CD4-positive, alpha-beta T cell treated with Interleukin-1 beta for 1 hour (primary cell): ENCODE data around the gene MFSD11.
"Not testable (repeated sequence)": the region's sequence is repeated elsewhere in the genome, so short reads cannot be mapped to it uniquely, and the experiment has no call there.

Experiments
- DNase-seq, 2 donors: peaks; one replicate each; pipeline ENCODE4 v3.0.0-alpha.2; 2020 to 2022

Gene MFSD11

GRCh38 chr17:76709077-76709950, 28.6 kb upstream of the MFSD11 start:
- DNase-seq = no peak

GRCh38 chr17:76709951-76710862, 27.7 kb upstream of the MFSD11 start:
- not testable (repeated sequence) for DNase-seq

- peak; percentile 62 to 64 for DNase-seq
Measured at GRCh38 chr17:76710863-76711611, 26.9 kb upstream of the MFSD11 start, which contains the start of gene MXRA7. Gene MXRA7 (minus strand): TSS chr17:76710965. CDS start chr17:76710946, 19 bp downstream.

- DNase-seq = not testable (repeated sequence)
Measured at GRCh38 chr17:76712321-76712720, 25.6 kb upstream of the MFSD11 start.

GRCh38 chr17:76713765-76714164, 24.2 kb upstream of the MFSD11 start:
- no peak for DNase-seq

GRCh38 chr17:76714336-76714735, 23.6 kb upstream of the MFSD11 start:
- DNase-seq = no peak

- peak; percentile 64 to 80 for DNase-seq
Measured at GRCh38 chr17:76714822-76715495, 23.0 kb upstream of the MFSD11 start.

- no peak for DNase-seq
Measured at GRCh38 chr17:76715496-76715830, 22.5 kb upstream of the MFSD11 start.

- peak; percentile 85 to 88 for DNase-seq
Measured at GRCh38 chr17:76716146-76716838, 21.6 kb upstream of the MFSD11 start.

- DNase-seq = no peak
Measured at GRCh38 chr17:76716839-76717215, 21.1 kb upstream of the MFSD11 start.

- DNase-seq = no peak
Measured at GRCh38 chr17:76718516-76718915, 19.4 kb upstream of the MFSD11 start.

- no peak for DNase-seq
Measured at GRCh38 chr17:76720211-76720610, 17.7 kb upstream of the MFSD11 start.

- no peak for DNase-seq
Measured at GRCh38 chr17:76720941-76721340, 17.0 kb upstream of the MFSD11 start.

GRCh38 chr17:76721463-76721862, 16.5 kb upstream of the MFSD11 start:
- no peak for DNase-seq

GRCh38 chr17:76722279-76722678, 15.6 kb upstream of the MFSD11 start:
- DNase-seq = no peak

- DNase-seq = not testable (repeated sequence)
Measured at GRCh38 chr17:76722977-76723376, 14.9 kb upstream of the MFSD11 start.

- DNase-seq = no peak
Measured at GRCh38 chr17:76723812-76724211, 14.1 kb upstream of the MFSD11 start.

GRCh38 chr17:76725580-76726230, 12.2 kb upstream of the MFSD11 start:
- DNase-seq = peak; percentile 74 to 80

GRCh38 chr17:76726231-76726775, 11.6 kb upstream of the MFSD11 start, which contains the start of gene JMJD6:
Gene JMJD6 (minus strand): TSS chr17:76726606. CDS start chr17:76726475, 131 bp downstream.
- peak; percentile 97 for DNase-seq
